COLO668 (cell line): ENCODE results near the gene LRRC2.
"Not testable (repeated sequence)": the region's sequence is repeated elsewhere in the genome, so short reads cannot be mapped to it uniquely, and the experiment has no call there.

Experiments
- DNase-seq: peaks from one replicate; lab custom pipeline; 2025; ENCODE audit not compliant: unreplicated experiment; lab: John Stamatoyannopoulos, UW

Gene LRRC2

DNA sequence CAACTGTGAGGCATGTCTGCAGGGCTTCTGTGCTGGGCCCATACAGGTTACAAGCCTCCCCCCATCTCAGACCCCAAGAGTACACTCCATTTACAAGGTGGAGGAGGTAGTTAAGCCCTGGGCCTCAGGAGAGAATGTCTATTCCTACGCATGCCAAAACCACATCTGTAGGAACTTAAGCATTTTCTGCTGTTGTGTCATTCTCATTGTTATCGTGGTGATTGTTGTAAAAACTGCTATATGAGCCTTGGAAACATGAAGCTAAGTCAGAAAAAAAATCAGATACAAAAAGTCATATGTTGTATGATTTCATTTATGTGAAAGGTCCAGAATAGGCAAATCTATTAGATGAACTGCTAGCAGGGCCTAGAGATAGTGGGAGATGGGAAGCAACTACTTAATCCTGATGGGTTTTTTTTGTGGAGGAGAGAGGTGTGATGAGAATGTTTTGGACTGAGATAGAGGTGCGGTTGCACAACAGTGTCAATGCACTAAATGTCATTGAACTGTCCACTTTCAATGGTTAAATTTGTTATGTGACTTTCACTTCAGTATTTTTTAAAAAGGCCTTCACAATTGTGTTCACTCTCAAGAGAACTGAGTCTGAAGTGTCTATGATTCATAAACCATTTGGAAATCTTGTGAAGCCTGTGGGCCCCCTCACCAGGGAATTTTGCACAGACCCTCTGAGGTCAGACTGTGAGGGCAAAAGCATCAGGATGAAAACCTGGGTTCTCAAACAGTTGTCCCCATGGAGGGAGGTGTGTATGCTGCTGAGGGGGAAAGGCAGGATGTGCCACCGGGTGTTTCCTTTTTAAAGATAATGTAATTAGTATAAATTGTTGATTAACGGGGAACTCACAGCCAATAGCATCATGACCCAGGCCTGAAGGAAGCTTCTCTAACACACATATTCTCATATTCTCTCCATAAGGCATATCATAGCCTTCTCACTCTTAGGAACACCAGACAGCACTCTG is 65.2 kb downstream of the LRRC2 start:
- DNase-seq: no peak

DNA sequence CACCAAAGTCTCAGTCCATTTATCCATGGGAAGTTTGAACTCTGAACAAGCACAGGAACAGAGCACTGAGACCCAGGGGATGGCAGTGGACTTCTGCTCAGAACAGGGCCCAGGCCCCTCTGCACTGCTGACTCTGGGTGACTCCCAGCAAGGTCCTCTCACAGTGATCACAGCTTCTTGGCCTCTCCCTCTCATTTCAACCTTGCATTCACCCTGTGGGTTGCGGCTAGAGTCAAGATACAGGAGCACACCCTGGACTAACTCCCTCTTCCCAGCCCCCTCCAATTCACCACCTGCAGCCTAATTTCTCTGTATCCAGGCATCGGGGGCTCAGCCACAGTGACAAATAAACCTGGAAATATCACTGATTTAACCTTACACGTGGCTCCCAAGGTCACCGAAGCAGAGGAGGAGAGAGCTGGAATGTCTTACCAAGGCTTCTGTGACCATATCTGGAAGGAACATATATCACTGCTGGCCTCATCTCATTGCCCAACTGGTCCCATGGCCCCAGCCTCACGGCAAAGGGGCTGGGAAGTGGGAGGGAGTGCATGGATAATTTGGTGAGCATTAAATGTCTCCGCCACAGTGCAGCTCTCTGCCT is 67.1 kb downstream of the LRRC2 start:
- no peak for DNase-seq

DNA sequence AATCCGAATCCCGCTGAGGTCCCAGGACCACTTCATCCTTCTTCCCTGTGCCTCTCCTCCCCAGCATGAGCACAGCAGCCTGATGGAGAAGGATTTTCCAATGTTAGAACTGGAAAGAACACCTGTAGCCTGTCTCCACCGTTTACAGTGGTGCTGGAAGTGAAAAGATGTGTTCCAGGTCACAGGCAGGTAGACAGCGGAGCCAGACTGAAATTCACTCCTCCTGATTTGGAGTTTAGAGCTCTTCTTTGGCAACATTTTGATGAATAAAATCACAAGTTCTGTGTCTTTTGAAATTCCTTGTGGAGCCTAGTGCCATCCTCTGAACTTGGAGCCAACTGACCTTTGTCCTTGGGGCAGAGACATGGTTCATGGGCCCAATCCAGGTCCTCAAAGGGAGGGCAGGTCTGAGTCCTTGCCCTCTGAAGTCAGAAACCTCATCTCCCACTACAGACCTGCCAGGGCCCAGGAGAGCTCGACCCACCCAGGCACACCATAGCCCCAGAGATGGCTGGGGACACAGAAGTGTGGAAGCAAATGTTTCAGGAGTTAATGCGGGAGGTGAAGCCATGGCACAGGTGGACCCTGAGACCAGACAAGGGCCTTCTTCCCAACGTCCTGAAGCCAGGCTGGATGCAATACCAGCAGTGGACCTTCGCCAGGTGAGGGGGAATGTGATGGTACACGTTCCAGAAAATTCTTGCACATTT is 68.4 kb downstream of the LRRC2 start, which contains the start of gene RTP3:
Gene RTP3, plus strand, starts transcription at position 421 of the 710 bp plus-strand sequence. Its CDS starts 87 bp downstream, at position 508.
- DNase-seq: no peak

- DNase-seq: peak; percentile 2
Observed at GRCh38 chr3:46496746-46497555, 69.2 kb downstream of the LRRC2 start.

DNA sequence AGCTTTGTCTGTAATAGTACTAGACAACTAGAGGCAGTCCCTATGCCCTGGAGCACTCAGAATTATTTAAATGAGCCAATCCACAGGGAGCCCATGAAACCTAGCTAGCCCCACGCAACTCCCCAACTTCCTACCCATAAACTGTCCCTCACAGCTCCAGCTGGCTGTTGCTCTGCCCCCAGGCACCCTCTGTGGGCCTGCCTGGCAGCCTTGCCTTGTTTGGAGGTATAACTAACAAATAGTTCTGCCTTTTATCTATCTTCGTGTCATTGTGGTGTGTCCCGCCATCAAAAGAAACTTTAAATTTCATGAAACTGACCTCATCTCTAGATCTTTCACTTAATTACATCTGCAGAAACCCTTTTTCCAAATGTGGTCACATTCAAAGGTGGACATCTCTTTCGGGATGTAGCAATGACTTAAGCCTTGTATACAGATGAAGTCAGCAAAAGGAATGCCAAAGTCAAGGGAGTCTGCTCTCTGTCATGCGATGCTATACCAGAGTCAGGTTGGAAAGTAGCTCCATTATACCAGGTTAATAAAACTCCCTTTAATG is 70.1 kb downstream of the LRRC2 start:
- DNase-seq: no peak

DNA sequence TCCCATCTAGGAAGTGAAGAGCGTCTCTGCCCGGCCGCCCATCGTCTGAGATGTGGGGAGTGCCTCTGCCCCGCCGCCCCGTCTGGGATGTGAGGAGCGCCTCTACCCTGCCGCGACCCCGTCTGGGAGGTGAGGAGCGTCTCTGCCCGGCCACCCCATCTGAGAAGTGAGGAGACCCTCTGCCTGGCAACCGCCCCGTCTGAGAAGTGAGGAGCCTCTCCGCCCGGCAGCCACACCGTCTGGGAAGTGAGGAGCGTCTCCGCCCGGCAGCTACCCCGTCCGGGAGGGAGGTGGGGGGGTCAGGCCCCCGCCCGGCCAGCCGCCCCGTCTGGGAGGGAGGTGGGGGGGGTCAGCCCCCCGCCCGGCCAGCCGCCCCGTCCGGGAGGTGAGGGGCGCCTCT is 71.6 kb downstream of the LRRC2 start:
- DNase-seq: not testable (repeated sequence)

GRCh38 chr3:46492890-46493547 is 73.1 kb downstream of the LRRC2 start:
- DNase-seq: no peak

DNA sequence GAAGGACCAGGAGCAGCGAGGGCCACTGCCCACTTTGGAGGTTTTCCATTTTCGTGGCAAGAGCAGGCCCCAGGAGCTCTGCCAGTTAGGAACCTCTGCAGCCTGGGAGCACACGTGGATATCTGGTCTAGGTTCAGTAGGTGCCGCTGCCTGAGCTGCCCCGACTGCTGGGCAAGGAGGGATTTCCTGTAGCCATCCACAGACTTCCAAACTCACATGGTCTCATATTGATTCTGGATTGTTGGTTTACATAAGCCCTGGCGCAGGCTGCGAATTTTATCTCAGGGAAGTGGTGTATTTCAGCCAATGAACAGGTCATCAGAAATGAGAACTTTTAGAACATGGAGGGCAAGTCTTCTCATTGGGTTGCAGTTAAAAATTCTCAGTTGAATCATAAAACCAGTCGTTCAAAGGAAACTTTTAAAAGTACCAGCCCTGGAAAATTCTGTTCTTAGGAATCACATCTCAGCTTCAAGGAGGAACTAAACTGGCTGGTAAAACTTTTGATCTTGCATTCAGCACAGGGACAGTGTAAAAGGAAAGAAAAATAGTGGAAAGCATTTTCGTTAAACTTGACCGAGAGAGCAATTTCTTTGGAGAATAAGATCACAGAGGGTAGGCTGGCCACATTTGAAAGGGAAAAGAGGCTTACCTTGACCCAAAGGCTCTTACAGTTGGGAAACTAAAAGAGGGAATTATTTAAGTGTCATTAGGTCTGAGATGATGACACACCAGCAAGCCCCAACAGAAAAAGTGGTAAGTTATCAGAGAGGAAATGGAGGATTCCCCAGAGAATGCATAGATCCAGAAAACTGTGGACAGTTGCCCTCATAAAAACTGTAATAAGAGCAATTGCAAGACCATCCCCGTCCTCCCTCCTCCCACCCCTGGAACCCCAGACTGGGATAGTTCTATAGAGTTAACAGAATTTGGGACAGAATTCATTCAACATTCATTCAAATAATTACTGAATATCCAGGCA is 74.7 kb downstream of the LRRC2 start:
- DNase-seq: no peak

- no peak for DNase-seq
Observed at GRCh38 chr3:46490338-46491084, 75.6 kb downstream of the LRRC2 start.

DNA sequence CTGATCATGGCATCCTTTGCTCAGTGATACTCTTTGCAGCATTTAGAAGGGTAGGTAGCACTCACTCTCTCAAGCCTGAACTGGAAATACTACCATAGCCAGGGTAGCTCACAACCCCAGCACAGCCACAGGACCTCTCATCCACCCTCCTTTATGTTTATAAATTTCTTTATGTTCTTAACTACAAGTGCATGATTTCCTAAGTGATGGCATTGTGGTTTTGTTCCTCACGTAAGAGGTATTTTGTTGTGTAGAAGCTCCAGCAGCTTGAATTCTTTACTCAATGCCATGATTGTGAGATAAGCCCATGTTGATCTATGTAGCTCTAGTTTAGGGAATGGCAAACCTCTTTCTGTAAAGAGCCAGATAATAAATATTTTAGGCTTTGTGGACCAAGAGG is 76.2 kb downstream of the LRRC2 start:
- no peak for DNase-seq

GRCh38 chr3:46489381-46489780 is 76.7 kb downstream of the LRRC2 start:
- no peak for DNase-seq

DNA sequence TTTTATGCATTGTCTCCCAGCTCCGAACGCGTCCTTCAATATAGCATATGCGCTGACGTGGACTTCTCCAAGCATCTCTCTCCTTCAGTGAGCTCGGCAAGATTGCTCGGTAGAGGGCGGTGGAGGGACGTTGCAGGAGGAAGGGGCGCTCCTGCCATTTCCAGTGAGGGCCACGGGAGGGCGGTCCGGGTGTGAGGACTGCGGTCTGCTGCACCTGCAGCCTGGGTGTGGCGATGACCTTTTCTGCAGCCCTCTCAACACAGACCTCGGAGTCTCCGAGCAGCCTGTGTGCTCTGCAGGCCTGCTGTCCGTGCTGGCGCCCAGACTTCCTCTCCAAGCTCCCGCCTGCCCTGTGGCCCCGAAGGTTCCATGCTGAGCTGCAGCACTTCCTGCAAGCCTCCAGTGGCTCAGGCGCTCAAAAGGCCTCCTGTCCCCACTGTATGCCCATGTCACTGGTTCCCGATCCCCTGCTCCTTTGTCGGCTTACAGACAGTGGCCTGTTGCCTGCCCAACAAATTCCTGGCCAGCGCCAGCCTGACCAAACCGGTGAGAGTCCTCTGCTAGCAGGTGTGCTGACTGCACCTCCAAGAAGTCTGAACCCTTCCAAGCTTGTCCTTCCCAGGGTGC is 77.3 kb downstream of the LRRC2 start:
- DNase-seq: peak; percentile 90

GRCh38 chr3:46485779-46486175 is 80.3 kb downstream of the LRRC2 start:
- DNase-seq: no peak

- peak; percentile 91 for DNase-seq
Observed at GRCh38 chr3:46484911-46485778, 81.0 kb downstream of the LRRC2 start.

DNA sequence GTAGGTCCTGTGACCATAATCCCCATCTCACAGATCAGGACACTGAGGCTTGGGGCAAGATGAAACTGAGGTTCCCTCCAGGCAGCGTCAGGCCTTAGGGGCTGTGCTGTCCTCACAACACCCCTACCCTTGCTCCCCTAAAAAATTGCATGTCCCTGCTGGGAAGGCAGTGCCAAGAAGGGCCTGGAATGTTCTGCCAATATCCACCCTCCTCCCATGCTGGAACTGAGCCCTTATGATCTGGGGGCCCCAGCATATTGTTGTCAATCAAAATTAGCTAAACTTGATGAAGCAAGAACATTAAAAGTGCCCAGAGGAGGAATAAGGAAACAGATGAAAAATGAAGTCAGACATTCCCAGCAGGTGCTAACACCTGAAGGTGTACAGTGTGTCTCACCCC is 81.7 kb downstream of the LRRC2 start:
- no peak for DNase-seq

DNA sequence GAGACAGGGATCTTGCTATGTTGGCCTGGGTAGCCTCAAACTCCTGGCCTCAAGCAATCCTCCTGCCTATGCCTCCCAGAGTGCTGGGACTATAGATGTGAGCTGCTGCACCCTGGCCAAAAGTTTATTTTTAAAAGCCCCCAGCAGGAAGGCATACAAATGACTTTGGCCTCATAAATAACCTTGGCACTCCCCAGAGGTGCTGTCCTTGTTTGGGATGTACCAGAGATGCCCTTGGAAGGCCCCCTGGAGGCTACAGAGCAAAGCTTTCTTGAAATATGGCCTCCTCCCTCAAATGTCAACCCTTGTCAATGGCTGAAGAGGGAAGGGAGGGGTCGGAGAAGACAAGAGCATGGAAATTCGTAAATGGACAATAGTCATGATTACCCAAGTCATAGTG is 82.3 kb downstream of the LRRC2 start:
- DNase-seq: no peak
